Ovary (tissue), 3 donors: ENCODE results near the gene RAET1E.

Experiments used
- EP300 ChIP-seq: sonication (generic); formaldehyde crosslinking; IDR thresholded peaks from one replicate; pipeline ENCODE4 v1.6.1; 2017; ENCODE audit warnings: antibody characterized with exemption
- TF ChIP-seq, protein P1 (sequence below), 3 donors: fragments of 450-650 bp in 2 of 3; fragments of 200-600 bp in 1 of 3; IDR thresholded peaks; one replicate each; pipeline versions ENCODE4 v1.5.1 to v1.8.0; 2016 to 2022; ENCODE audit warnings: antibody characterized with exemption in 3 of 3, mild to moderate bottlenecking in 1 of 3
- donor health status: DM: no; HTN: no; CAD: no.

DNA sequence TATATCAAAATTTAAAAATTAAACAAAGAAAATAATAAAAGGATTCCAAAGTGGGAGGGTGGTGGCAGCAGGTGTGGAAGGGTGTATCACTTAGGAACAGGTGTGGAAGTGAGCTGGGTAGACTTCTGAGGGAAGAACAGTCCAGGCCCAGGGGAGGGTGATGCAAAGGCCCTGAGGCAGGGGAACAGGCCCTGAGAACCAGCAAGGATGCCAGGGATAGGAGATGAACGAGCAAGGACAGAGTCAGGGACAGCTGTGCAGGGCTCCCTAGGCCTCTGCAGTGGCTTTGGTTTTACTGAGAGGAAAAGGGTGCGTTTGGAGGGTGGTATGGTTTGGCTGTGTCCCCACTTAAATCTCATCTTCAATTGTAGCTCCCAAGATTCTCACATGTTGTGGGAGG is 9.4 kb upstream of the RAET1E start:
- TF ChIP-seq, protein P1, sequence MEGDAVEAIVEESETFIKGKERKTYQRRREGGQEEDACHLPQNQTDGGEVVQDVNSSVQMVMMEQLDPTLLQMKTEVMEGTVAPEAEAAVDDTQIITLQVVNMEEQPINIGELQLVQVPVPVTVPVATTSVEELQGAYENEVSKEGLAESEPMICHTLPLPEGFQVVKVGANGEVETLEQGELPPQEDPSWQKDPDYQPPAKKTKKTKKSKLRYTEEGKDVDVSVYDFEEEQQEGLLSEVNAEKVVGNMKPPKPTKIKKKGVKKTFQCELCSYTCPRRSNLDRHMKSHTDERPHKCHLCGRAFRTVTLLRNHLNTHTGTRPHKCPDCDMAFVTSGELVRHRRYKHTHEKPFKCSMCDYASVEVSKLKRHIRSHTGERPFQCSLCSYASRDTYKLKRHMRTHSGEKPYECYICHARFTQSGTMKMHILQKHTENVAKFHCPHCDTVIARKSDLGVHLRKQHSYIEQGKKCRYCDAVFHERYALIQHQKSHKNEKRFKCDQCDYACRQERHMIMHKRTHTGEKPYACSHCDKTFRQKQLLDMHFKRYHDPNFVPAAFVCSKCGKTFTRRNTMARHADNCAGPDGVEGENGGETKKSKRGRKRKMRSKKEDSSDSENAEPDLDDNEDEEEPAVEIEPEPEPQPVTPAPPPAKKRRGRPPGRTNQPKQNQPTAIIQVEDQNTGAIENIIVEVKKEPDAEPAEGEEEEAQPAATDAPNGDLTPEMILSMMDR (IDR thresholded peaks at IDR 0.05): no peak
- TF ChIP-seq EP300: no peak
